ENCODE data around the gene C21orf58.

GRCh38 chr21:46269466-46269865 is 54.2 kb downstream of the C21orf58 start:
- TF ChIP-seq CTCF (conservative IDR thresholded peaks at IDR 0.05 in 1 of 2, IDR thresholded peaks at IDR 0.05 in 1 of 2; ENCODE audit: extremely low read depth in 1 of 2, insufficient read depth in 1 of 2, low read depth in 1 of 2, low read length in 2 of 2) = no peak
- TF ChIP-seq EZH2 (IDR thresholded peaks at IDR 0.05; ENCODE audit: borderline replicate concordance, low read length) = no peak
